Activated CD8-positive, alpha-beta memory T cell treated with anti-CD3 and anti-CD28 coated beads for 48 hours (primary cell): ENCODE data around the gene AK5.
"Not testable (repeated sequence)": the region's sequence is repeated elsewhere in the genome, so short reads cannot be mapped to it uniquely, and the experiment has no call there.

Source experiments
- DNase-seq, 3 experiments: peaks; one replicate each; pipeline ENCODE4 v3.0.0-alpha.2; 2020; ENCODE audit warnings: low read depth in 2 of 3, low spot score in 2 of 3

Gene AK5

DNA sequence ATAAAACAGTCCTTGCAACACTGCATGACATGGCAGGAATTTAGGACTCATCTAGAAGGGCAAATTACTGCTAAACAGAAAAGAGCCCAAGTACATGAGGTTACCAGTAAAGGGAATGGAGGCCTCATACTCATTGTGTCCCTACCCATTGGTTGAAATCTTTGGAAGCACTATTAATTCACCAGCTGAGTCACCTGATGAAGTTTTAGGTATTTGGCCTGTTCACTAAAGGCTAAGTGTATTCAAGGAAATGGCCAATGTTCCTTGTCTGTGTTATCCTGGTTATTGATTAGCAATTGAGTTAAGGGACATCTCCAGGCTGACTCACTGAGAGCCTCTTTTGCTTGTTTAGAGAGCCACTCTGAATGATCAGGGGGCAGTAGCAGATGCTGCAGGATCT lies 212.2 kb downstream of the AK5 start:
- DNase-seq, result no peak

GRCh38 chr1:77498918-77499317 lies 217.1 kb downstream of the AK5 start:
- DNase-seq, result no peak

- DNase-seq, result no peak
These were observed 217.6 kb downstream of the AK5 start for GRCh38 chr1:77499466-77499865.

DNA sequence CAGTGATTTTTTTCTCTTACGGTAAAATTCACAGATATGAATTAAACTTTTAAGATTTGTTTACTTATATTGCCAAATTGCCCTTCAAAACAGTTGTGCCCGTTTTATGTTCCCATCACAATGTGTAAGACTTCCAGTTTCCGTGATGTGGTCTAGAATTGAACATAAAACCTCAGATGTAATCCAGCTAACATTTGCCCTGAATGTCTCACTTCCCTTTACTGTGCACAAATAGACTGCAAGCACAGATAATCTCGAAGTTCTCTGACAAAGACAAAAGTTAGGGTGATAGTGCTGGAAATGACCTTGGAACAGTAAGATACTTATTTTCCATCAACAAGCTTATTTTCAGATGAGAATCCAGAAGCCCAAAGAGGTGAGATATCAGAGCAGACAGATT lies 223.2 kb downstream of the AK5 start:
- no peak for DNase-seq

- DNase-seq, result no peak
These were observed 225.0 kb downstream of the AK5 start for GRCh38 chr1:77506771-77507170.

DNA sequence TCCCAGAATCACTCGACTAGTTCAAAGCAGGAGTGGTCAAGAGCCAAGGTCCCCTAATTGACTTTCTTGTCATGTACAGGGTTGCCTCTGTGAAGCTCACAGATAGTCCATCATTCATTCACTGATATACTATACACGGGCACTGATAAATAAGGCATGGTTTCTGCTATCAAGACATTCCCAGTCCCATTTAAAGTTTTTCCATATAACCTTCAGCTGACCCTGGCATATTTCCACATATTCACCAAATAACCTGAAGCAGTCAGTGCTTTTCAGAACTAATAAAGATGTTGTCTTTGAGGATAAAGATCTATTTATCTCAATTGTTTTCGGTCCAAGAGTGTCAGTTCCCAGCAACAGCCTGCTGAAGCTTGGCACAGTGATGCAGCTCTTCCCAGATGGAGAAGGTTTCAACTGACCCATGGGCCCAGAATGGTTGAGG lies 227.3 kb downstream of the AK5 start:
- DNase-seq, result no peak

GRCh38 chr1:77509898-77510297 lies 228.1 kb downstream of the AK5 start:
- no peak for DNase-seq

DNA sequence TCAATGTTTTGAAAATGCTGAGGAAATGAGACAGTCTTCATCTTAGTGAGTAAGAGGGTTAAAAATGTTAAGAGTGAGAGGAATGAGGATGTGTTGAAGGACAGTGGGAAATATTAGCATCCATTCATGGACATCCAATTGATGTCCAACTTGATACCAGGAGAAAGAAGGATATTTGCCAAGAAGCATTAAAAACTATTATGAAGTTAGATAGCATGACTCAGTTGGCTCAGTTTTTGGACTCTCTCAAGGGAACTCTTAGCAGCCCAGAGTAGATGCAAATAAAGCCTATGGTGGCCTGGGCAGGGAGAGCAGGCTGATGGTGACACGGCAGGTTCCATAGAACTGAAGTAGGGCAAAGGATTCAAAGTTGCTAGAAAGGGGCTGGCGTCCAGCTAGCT lies 229.6 kb downstream of the AK5 start:
- no peak for DNase-seq

- DNase-seq, result not testable (repeated sequence)
These were observed 230.8 kb downstream of the AK5 start for GRCh38 chr1:77512650-77513049.

- DNase-seq, result no peak
These were observed 232.3 kb downstream of the AK5 start for GRCh38 chr1:77513839-77514763.

DNA sequence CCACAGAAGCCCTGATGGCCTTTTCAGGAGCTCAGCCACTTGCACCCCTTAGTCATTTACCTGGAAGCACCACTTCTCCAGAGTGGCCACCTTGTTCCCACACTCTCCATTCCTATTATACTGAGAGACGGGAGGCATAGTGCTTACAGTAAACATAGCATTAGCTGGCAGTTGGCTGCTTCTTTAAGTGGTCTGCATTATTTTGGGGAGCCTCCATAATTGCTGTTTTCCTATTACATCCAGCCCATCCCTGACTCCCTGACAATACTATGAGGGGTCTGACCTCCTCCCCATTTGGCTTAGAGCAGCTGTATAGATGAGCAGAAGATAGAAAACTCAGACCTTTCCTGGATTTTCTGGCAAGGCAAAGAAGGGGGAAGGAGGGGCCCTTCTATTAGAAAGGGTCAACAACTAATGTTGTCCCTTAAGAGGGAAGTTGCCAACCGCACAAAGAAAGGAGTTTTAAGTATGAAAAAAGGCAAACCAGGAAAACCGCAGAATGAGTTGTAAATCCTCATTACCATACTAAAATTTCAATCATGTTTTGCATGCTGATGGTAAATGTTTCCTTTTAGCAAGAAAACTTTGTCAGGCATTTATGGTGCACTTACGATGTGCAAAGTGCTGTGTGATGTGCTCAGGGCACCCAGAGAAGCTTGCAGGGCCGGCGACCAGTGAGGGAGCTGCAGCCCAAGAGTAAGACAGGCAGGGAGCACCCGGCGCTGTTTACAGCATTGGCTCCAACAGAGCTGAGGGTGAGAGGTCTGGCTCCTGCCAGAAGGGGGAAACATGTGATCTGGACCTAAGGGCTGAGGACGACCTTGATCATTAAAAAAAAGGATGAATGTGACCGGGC lies 233.3 kb downstream of the AK5 start:
- DNase-seq, result no peak

- no peak for DNase-seq
These were observed 234.3 kb downstream of the AK5 start for GRCh38 chr1:77516106-77516505.

DNA sequence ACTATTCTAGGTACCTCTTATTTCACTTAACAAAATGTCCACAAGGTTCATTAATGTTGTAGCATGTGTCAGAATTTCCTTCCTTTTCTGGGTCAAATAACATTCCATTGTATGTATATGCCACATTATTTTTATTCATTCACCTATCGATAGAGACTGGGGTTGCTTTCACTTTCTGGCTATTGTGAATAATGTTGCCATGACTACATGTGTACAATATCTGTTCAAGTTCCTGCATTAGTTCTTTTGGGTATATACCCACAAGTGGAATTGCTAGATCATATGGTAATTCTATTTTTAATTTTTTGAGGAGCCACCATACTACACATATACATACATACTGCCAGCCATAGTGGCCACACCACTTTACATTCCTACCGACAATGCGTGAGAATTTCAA lies 242.2 kb downstream of the AK5 start:
- DNase-seq, result no peak

DNA sequence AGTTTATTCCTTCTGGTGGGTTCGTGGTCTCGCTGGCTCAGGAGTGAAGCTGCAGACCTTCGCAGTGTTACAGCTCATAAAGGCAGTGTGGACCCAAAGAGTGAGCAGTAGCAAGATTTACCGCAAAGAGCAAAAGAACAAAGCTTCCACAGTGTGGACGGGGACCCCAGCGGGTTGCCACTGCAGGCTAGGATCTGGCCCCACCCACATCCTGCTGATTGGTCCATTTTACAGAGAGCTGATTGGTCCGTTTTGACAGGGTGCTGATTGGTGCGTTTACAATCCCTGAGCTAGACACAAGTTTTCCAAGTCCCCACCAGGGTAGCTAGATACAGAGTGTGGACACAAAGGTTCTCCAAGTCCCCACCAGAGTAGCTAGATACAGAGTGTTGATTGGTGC lies 249.3 kb downstream of the AK5 start:
- DNase-seq, result not testable (repeated sequence)

GRCh38 chr1:77531596-77532280 lies 249.9 kb downstream of the AK5 start:
- DNase-seq, result not testable (repeated sequence)

DNA sequence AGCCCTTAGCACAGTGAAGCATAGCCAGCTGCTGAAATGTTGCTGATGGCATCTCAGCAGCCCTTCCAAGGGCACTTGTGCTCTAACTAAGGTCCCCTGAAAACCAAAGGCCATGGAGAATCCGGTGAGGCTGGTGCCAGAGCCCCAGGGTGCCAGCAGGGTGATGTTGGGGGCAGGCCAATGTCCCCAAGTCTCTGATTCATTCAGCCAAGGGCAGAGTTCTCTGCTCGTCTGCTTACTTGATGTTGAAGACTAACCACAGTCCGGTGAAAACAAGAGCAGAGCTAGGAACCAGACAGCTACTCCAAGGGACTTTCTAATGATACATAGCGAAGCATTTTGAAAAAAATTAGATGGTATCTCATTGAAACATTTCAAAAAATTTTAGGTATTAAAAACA lies 250.8 kb downstream of the AK5 start:
- DNase-seq, result no peak

GRCh38 chr1:77533660-77534305 lies 252.0 kb downstream of the AK5 start:
- DNase-seq, result peak in 2 of 3 experiments; percentile 8 to 19

- DNase-seq, result no peak
These were observed 252.6 kb downstream of the AK5 start for GRCh38 chr1:77534456-77534855.

GRCh38 chr1:77536813-77537212 lies 255.0 kb downstream of the AK5 start:
- DNase-seq, result no peak

- no peak for DNase-seq
These were observed 257.2 kb downstream of the AK5 start for GRCh38 chr1:77538956-77539518.
